Fibroblast of skin of left quadriceps (primary cell): ENCODE measurements around the gene C6orf118.

Experiments used
- DNase-seq, 2 experiments: peaks; one replicate each; pipeline ENCODE4 v3.0.0-alpha.2; 2013; ENCODE audit warnings: low read depth in 2 of 2

Gene C6orf118

DNA sequence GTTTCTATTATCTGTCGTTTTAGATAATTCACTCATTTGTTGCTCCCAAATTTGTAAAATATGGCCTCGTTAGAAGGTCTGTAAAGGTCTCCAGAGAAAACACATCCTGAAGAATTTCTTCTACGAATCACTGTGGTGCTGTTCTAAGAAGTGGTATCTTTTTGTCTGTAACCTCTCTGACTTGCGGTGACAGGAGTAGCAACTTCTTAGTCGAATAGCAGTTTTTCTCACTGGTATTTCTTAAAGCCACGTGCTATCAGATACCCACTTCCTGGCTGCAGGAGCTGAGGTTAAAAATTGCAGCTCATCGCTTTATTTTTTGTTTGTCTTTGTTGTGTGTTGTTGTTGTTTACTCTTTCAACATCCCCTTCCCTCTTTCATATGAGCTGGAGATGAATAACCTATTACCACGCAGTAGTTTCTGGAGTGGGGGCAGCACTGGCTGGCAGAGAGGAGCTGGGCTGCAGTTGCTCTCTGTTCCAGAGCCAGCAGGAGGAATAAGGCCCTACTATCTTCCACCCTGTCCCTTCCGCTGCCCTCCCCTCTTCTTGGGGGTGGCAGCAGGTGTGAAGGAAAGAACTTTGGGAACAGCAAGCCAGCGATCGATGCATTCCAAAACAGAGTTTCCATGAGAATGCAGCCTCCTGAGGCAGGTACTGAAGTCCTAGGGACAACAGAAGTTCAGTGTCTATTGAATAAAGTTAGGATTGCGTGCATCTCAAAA lies 64.7 kb downstream of the C6orf118 start:
- DNase-seq = no peak

- no peak for DNase-seq
These were observed 65.6 kb downstream of the C6orf118 start for GRCh38 chr6:165243801-165244200.

- DNase-seq = no peak
These were observed 73.1 kb downstream of the C6orf118 start for GRCh38 chr6:165236326-165236725.

DNA sequence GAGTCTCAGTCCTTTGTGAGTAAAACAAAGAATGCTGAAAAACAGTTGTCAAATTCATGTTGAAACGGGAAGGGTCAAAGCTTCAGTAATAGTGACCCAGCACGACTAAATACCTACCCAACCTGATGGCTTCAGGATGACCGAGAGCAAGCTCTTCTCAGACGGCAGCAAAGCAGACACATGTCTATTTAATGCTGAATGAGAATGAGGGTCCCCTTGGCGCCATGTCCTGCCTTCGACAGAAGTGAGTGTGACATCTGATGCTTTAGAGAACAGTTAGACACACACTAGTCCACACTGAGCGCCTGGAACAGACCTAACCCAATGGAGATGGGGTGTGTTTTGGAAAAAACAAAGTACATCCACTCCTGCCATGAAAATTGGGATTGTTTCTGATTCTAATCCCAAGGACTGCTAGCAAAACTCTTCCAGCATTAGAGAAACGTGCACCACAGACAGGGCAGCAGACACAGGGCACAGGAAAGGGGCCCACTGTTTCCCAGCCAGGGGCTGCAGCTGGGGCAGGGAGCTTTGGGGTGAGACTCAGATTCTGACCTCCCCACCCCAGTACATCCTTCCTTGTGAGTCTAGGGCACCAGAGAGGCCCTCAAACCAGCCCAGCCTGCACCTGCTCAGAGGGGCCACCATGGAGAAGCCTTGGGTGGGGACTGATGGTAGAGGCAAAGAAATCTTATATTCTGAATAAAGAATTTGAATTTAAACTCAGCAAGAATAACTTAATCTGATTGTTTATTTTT lies 76.5 kb downstream of the C6orf118 start:
- DNase-seq = no peak

DNA sequence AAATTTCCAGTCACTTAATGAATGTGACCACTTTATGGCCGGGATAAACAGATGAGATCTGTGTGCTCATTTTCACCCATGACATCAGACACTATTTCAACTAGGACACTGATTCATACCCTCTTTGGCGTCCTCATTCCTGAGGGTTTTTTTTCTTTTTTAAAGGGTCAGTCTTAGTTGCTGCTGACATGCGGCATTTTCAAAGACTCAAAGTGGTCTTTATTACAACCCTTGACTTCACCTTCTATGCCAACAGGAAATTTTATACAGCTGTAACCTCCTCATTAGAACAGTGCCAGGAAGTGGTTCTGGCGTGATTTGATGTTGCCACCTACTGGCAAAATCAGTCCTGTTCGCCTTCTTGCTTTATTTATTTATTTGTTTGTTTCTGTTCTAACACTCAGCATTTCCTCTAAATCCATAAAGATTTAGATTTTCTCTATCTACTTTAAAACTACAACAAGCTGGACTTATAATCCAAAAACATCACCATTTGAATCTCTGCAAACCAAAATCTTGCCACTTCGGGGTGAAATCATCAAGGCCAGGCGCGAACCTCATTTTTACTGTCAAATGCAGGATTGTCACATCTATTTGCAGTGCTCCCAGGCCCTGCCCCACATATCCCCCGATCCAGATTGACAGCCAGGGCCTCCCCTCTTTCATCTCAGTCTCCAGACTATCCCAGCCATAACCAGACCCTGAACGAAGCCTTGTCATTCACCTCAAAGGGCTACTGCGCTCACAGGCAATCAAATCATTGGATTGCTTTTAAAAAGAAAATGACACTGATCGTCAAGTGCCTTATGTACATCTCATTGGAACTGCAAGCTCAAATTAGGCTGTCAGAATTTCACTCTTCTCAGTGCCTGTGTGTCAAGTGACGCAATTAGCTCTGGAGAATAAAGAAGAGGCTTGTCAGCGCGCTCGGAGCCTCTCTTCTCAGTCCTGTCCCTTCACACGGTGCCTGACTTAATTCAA lies 77.5 kb downstream of the C6orf118 start:
- peak in 1 of 2 experiments; percentile 37 for DNase-seq

DNA sequence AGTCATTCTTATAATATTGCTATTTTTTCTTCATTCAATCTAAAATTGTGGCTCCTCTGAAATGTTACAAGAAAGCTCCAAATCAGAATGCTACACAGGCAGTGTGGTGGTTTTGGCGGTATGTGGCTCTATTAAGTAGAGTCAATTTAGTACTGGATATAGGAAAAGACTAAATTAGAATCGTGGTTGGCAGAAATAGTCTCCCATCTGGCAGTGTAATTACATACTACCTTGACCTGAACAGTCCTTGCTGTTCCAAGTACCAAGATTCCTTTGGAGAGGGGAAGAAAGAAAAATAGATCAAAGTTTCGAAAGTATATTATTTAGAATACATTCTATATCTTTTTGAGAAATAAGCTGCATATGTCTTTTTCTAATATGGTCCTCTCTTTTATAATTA lies 78.2 kb downstream of the C6orf118 start:
- no peak for DNase-seq
